HepG2 (cell line): ENCODE results near the gene ASAP2. TPM values are rescaled to one million over a fixed set of nuclear protein-coding genes. Genes with fewer than 3 reads are reported as not detected.

ENCODE experiments used
- ATM ChIP-seq: fragments of 450-650 bp; IDR thresholded peaks from 2 replicates; pipeline ENCODE4 v1.7.1; 2017; ENCODE audit warnings: mild to moderate bottlenecking, borderline replicate concordance
- CEBPG ChIP-seq: IDR thresholded peaks from 2 replicates; pipeline ENCODE4 v1.6.1; 2016
- ETV5 ChIP-seq: IDR thresholded peaks from 2 replicates; pipeline ENCODE4 v1.6.1; 2018; ENCODE audit warnings: missing biosample characterization, missing genetic modification reagents, inconsistent platforms, borderline replicate concordance
- MTA3 ChIP-seq: sonication (generic); formaldehyde crosslinking; IDR thresholded peaks from 2 replicates; pipeline ENCODE4 v1.4.0; 2020; ENCODE audit warnings: missing genetic modification reagents
- PHF5A ChIP-seq: IDR thresholded peaks from one replicate; pipeline ENCODE4 v1.6.1; 2018; ENCODE audit warnings: low read depth, missing genetic modification reagents; ENCODE audit not compliant: unreplicated experiment
- POLR2G ChIP-seq: fragments of 200-400 bp; formaldehyde crosslinking; IDR thresholded peaks from 2 replicates; pipeline ENCODE4 v1.6.1; 2018; ENCODE audit warnings: mild to moderate bottlenecking, low read depth, low read length, moderate library complexity
- SMARCC2 ChIP-seq: fragments of 450-650 bp; IDR thresholded peaks from 2 replicates; pipeline ENCODE4 v1.6.1; 2017; ENCODE audit warnings: antibody characterized with exemption, mild to moderate bottlenecking
- ZNF674 ChIP-seq: sonication (generic); formaldehyde crosslinking; IDR thresholded peaks from 2 replicates; pipeline ENCODE4 v1.5.0; 2020; ENCODE audit warnings: low read depth, mild to moderate bottlenecking, missing genetic modification reagents
- polyA plus RNA-seq, 8 experiments: library from polyadenylated mRNA; depleted of rRNA in 3 of 8; stranded (reverse) in 7 of 8; unstranded in 1 of 8; fragments of >200 nt; fragmentation: Illumina TruSeq in 4 of 8; extraction: Trizol in 4 of 8; gene quantifications; 2 replicates each; pipeline versions ENCODE4 v1.2.1 to v1.2.3, GENCODE V29; 2011 to 2016; ENCODE audit warnings: low read depth in 4 of 8, missing spikeins in 1 of 8, mixed read lengths in 1 of 8; ENCODE audit not compliant: insufficient read depth in 1 of 8
- total RNA-seq, 5 experiments: library from RNA; depleted of rRNA; stranded (reverse); fragments of >200 nt; fragmentation: Illumina TruSeq; extraction: Trizol; gene quantifications; 2 replicates each; pipeline ENCODE4 v1.2.3, GENCODE V29; 2016; ENCODE audit warnings: low read depth in 1 of 5
- TF ChIP-seq, protein P1 (sequence below): sonication (generic); formaldehyde crosslinking; IDR thresholded peaks from 2 replicates; pipeline ENCODE4 v1.9.0; 2021; ENCODE audit warnings: mild to moderate bottlenecking, missing genetic modification reagents
- TF ChIP-seq, protein P2 (sequence below): sonication (generic); formaldehyde crosslinking; IDR thresholded peaks from 2 replicates; pipeline ENCODE4 v1.4.0; 2020; ENCODE audit warnings: missing genetic modification reagents, mild to moderate bottlenecking, borderline replicate concordance
- TF ChIP-seq, protein P3 (sequence below): IDR thresholded peaks from 2 replicates; pipeline ENCODE4 v1.6.1; 2012; ENCODE audit warnings: low read depth, low read length, improper control_type of control experiment
- TF ChIP-seq, protein P4 (sequence below): sonication (generic); formaldehyde crosslinking; IDR thresholded peaks from 2 replicates; pipeline ENCODE4 v1.4.0; 2020; ENCODE audit warnings: missing genetic modification reagents

Gene ASAP2
- total and polyA plus RNA-seq, 2 of the 13 experiments (the other 11 are each of a cell fraction or from before 2014, with no cell fraction given), result 7.3 to 22.3 TPM

DNA sequence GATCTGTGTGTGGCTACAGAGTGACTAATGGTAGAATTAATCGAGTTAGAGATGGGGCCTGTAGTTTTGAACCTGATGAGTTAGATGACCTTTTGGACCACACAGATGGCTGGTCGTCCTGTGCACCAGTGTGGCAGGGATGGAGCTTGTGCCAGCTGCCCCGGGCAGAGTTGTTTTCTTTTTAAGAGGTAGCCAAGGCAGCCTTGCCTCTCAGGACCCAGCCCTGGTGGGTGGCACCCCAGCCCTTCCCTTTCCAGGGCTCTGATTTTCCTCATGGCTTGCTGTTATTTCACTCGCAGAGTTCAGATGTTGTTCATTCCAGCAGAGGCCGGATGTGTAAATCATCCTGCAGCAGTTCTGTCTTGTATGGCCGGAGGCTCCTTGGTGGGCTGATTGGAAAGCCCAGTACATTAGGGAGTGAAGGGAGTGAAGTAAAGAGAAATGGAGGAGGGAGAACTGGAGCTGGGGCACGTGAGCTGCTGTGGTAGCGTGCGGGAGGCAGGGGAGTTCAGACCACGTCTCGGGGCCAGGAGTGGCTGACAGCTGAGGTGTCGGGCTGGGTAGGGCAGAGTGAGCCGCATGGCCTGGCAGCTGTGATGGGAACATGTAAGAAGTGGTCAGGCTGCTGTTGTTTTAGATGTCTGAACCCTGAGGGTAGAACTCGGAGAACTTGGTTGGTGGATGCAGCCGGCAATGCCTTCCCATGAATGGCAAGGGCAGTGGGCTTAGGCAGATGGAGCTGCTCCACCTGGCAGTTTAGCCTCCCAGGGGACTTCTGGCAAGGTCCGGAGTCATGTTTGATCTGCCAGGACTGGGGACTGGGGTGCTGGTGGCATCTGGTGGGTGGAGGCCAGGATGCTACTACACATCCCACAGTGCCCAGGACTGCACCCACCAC is 28.8 kb downstream of the ASAP2 start (continued):
- TF ChIP-seq ETV5 (CRISPR knock-in tag) (no peak), SMARCC2 (no peak), ZNF674 (CRISPR knock-in tag) (no peak), MTA3 (CRISPR knock-in tag) (no peak), ATM (no peak), PHF5A (no peak), POLR2G (no peak), CEBPG (CRISPR knock-in tag) (no peak)
- TF ChIP-seq, protein P1, sequence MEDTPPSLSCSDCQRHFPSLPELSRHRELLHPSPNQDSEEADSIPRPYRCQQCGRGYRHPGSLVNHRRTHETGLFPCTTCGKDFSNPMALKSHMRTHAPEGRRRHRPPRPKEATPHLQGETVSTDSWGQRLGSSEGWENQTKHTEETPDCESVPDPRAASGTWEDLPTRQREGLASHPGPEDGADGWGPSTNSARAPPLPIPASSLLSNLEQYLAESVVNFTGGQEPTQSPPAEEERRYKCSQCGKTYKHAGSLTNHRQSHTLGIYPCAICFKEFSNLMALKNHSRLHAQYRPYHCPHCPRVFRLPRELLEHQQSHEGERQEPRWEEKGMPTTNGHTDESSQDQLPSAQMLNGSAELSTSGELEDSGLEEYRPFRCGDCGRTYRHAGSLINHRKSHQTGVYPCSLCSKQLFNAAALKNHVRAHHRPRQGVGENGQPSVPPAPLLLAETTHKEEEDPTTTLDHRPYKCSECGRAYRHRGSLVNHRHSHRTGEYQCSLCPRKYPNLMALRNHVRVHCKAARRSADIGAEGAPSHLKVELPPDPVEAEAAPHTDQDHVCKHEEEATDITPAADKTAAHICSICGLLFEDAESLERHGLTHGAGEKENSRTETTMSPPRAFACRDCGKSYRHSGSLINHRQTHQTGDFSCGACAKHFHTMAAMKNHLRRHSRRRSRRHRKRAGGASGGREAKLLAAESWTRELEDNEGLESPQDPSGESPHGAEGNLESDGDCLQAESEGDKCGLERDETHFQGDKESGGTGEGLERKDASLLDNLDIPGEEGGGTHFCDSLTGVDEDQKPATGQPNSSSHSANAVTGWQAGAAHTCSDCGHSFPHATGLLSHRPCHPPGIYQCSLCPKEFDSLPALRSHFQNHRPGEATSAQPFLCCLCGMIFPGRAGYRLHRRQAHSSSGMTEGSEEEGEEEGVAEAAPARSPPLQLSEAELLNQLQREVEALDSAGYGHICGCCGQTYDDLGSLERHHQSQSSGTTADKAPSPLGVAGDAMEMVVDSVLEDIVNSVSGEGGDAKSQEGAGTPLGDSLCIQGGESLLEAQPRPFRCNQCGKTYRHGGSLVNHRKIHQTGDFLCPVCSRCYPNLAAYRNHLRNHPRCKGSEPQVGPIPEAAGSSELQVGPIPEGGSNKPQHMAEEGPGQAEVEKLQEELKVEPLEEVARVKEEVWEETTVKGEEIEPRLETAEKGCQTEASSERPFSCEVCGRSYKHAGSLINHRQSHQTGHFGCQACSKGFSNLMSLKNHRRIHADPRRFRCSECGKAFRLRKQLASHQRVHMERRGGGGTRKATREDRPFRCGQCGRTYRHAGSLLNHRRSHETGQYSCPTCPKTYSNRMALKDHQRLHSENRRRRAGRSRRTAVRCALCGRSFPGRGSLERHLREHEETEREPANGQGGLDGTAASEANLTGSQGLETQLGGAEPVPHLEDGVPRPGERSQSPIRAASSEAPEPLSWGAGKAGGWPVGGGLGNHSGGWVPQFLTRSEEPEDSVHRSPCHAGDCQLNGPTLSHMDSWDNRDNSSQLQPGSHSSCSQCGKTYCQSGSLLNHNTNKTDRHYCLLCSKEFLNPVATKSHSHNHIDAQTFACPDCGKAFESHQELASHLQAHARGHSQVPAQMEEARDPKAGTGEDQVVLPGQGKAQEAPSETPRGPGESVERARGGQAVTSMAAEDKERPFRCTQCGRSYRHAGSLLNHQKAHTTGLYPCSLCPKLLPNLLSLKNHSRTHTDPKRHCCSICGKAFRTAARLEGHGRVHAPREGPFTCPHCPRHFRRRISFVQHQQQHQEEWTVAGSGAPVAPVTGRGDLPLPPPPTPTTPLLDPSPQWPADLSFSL (CRISPR knock-in tag), result no peak
- TF ChIP-seq, protein P2, sequence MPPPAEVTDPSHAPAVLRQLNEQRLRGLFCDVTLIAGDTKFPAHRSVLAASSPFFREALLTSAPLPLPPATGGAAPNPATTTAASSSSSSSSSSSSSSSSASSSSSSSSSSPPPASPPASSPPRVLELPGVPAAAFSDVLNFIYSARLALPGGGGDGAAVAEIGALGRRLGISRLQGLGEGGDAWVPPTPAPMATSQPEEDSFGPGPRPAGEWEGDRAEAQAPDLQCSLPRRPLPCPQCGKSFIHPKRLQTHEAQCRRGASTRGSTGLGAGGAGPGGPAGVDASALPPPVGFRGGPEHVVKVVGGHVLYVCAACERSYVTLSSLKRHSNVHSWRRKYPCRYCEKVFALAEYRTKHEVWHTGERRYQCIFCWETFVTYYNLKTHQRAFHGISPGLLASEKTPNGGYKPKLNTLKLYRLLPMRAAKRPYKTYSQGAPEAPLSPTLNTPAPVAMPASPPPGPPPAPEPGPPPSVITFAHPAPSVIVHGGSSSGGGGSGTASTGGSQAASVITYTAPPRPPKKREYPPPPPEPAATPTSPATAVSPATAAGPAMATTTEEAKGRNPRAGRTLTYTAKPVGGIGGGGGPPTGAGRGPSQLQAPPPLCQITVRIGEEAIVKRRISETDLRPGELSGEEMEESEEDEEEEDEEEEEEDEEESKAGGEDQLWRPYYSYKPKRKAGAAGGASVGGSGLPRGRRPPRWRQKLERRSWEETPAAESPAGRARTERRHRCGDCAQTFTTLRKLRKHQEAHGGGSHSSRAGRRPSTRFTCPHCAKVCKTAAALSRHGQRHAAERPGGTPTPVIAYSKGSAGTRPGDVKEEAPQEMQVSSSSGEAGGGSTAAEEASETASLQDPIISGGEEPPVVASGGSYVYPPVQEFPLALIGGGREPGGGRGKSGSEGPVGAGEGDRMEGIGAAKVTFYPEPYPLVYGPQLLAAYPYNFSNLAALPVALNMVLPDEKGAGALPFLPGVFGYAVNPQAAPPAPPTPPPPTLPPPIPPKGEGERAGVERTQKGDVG (CRISPR knock-in tag), result no peak
- TF ChIP-seq, protein P3, sequence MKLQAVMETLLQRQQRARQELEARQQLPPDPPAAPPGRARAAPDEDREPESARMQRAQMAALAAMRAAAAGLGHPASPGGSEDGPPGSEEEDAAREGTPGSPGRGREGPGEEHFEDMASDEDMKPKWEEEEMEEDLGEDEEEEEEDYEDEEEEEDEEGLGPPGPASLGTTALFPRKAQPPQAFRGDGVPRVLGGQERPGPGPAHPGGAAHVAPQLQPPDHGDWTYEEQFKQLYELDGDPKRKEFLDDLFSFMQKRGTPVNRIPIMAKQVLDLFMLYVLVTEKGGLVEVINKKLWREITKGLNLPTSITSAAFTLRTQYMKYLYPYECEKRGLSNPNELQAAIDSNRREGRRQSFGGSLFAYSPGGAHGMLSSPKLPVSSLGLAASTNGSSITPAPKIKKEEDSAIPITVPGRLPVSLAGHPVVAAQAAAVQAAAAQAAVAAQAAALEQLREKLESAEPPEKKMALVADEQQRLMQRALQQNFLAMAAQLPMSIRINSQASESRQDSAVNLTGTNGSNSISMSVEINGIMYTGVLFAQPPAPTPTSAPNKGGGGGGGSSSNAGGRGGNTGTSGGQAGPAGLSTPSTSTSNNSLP, result no peak
- TF ChIP-seq, protein P4, sequence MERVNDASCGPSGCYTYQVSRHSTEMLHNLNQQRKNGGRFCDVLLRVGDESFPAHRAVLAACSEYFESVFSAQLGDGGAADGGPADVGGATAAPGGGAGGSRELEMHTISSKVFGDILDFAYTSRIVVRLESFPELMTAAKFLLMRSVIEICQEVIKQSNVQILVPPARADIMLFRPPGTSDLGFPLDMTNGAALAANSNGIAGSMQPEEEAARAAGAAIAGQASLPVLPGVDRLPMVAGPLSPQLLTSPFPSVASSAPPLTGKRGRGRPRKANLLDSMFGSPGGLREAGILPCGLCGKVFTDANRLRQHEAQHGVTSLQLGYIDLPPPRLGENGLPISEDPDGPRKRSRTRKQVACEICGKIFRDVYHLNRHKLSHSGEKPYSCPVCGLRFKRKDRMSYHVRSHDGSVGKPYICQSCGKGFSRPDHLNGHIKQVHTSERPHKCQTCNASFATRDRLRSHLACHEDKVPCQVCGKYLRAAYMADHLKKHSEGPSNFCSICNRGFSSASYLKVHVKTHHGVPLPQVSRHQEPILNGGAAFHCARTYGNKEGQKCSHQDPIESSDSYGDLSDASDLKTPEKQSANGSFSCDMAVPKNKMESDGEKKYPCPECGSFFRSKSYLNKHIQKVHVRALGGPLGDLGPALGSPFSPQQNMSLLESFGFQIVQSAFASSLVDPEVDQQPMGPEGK (CRISPR knock-in tag), result no peak
